Panc1 (cell line): ENCODE results near the gene DEFB132. TPM values are rescaled to one million over a fixed set of nuclear protein-coding genes. Genes with fewer than 3 reads are reported as not detected.

Experiments used
- ATAC-seq: fragments of 200-7000 bp; cut with Tn5 transposase; 2 replicates; pipeline ENCODE4 v1.9.1; 2020; ENCODE audit warnings: mild to moderate bottlenecking, moderate library complexity
- BruUV-seq: library from RNA; stranded (reverse); fragments of 400-500 nt; replicated peaks from 2 replicates; lab custom pipeline; 2021; lab: Mats Ljungman, UMichigan
- CTCF ChIA-PET: fragments of 300-600 bp; sonication (Branson Sonifier 250); formaldehyde crosslinking; loops from one replicate; lab custom pipeline; 2022; ENCODE audit warnings: antibody characterized with exemption; lab: Charles Lee
- POLR2A ChIA-PET: fragments of 300-600 bp; sonication (Branson Sonifier 250); formaldehyde crosslinking; loops from one replicate; lab custom pipeline; 2022; ENCODE audit warnings: antibody characterized with exemption; lab: Charles Lee
- DNase-seq: peaks from one replicate; pipeline ENCODE4 v3.0.0-alpha.2; 2010; ENCODE audit warnings: low read depth, low spot score
- H3K27ac ChIP-seq: 2 replicates; pipeline ENCODE4 v1.5.1; 2011; ENCODE audit warnings: mild to moderate bottlenecking, low read length, inconsistent platforms
- H3K27me3 ChIP-seq: fragments of 200-500 bp; sonication (Bioruptor generic); 2 replicates; pipeline ENCODE4 v1.6.0; 2014; ENCODE audit warnings: low read length, inconsistent platforms; ENCODE audit not compliant: control insufficient read depth, insufficient read depth
- H3K36me3 ChIP-seq: fragments of 200-500 bp; sonication (Bioruptor generic); 2 replicates; pipeline ENCODE4 v1.5.1; 2014; ENCODE audit warnings: inconsistent platforms, mild to moderate bottlenecking, low read length, moderate library complexity; ENCODE audit not compliant: control insufficient read depth, insufficient read depth
- H3K4me1 ChIP-seq: 2 replicates; pipeline ENCODE4 v1.5.1; 2011; ENCODE audit warnings: inconsistent platforms, mild to moderate bottlenecking, low read length, moderate library complexity; ENCODE audit not compliant: control insufficient read depth, insufficient read depth
- H3K4me3 ChIP-seq, 2 experiments: 2 replicates each; pipeline ENCODE4 v1.5.1; 2011 to 2012; ENCODE audit warnings: low read depth in 2 of 2, low read length in 2 of 2, mild to moderate bottlenecking in 2 of 2, inconsistent platforms in 1 of 2, moderate library complexity in 1 of 2
- H3K9me3 ChIP-seq: fragments of 200-500 bp; sonication (Bioruptor generic); 2 replicates; pipeline ENCODE4 v1.5.1; 2014; ENCODE audit warnings: low read depth, mild to moderate bottlenecking, inconsistent platforms, low read length, moderate library complexity; ENCODE audit not compliant: control insufficient read depth, insufficient read depth
- POLR2AphosphoS5 ChIP-seq: IDR thresholded peaks from 2 replicates; pipeline ENCODE4 v1.6.1; 2012; ENCODE audit warnings: mild to moderate bottlenecking, low read depth, low read length, moderate library complexity
- REST ChIP-seq, 2 experiments: IDR thresholded peaks; 2 replicates each; pipeline ENCODE4 v1.6.1; 2011 to 2012; ENCODE audit warnings: low read depth in 2 of 2, control low read depth in 1 of 2, low read length in 1 of 2, mild to moderate bottlenecking in 1 of 2, moderate library complexity in 1 of 2; ENCODE audit not compliant: insufficient read depth in 1 of 2
- SIN3A ChIP-seq: IDR thresholded peaks from 2 replicates; pipeline ENCODE4 v1.6.1; 2012; ENCODE audit warnings: low read depth, mild to moderate bottlenecking, low read length, moderate library complexity, borderline replicate concordance; ENCODE audit not compliant: insufficient read depth
- TCF7L2 ChIP-seq: IDR thresholded peaks from 2 replicates; pipeline ENCODE4 v1.6.1; 2011; ENCODE audit warnings: mild to moderate bottlenecking, low read depth, low read length, inconsistent platforms
- in situ Hi-C: cut with HindIII; loops from 2 replicates; pipeline ENCODE4 v1.10.0; 2016; ENCODE audit warnings: low sequenced_read_pairs, low pct_unique_long_range_greater_than_20kb
- intact Hi-C: fragments of 100-400 bp; cut with micrococcal nuclease; formaldehyde crosslinking; loops from one replicate; pipeline ENCODE4 v1.10.0; 2022; ENCODE audit not compliant: unreplicated experiment
- total RNA-seq: library from RNA; stranded (reverse); gene quantifications from one replicate; pipeline ENCODE4 v1.2.1, GENCODE V29; 2021; ENCODE audit not compliant: unreplicated experiment
- TF ChIP-seq, protein P1 (sequence below): fragments of 450-650 bp; IDR thresholded peaks from 2 replicates; pipeline ENCODE4 v1.5.1; 2017; ENCODE audit warnings: mild to moderate bottlenecking

Gene DEFB132
- total RNA-seq, 1 experiment from 2014 or later, result 0.10 TPM

DNA sequence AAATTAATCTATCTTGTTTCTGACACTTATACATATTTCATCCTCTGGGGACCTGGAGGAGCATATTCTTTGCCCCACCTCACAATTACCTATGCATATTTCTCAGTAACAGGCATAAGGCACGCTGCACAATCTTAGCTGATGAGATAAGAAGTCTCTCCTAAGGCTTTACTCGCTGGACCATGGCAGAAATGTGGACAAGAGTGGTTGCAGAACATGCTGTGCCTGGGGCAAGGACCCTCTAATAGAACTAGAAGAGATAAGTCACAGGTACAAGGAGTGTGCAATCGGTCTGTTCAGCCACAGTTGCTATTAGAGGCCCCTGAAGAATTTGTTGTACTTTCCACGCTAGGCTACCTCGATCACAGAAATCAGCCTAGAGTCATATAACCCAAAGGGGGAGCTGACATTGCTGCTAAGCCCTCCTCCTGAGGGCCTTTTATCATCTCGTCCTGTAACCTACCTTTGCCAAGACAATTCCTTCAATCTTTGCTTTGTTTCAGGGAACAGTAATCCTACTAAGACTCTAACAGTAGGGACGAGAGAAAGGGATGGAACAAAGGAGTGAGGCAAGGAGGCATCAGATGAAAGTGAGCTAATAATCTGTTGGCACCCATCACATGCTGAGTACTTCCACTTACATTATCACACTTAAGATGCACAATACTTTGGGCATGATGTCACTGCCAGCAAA lies 46.6 kb upstream of the DEFB132 start:
- Histone ChIP-seq H3K36me3 (peaks cover 2% of the 10 kb centered on the region; the same call in 1 of the 2 replicates), H3K27ac (no peak overlapping the region), H3K4me1 (no peaks in the 10 kb centered on the region), H3K4me3 (no peak overlapping the region), H3K9me3 (no peaks in the 10 kb centered on the region), H3K27me3 (peaks cover 21% of the 10 kb centered on the region)
- no peak for TF ChIP-seq SIN3A
- TF ChIP-seq TCF7L2, result no peak
- no peak for TF ChIP-seq POLR2AphosphoS5
- TF ChIP-seq, protein P1, sequence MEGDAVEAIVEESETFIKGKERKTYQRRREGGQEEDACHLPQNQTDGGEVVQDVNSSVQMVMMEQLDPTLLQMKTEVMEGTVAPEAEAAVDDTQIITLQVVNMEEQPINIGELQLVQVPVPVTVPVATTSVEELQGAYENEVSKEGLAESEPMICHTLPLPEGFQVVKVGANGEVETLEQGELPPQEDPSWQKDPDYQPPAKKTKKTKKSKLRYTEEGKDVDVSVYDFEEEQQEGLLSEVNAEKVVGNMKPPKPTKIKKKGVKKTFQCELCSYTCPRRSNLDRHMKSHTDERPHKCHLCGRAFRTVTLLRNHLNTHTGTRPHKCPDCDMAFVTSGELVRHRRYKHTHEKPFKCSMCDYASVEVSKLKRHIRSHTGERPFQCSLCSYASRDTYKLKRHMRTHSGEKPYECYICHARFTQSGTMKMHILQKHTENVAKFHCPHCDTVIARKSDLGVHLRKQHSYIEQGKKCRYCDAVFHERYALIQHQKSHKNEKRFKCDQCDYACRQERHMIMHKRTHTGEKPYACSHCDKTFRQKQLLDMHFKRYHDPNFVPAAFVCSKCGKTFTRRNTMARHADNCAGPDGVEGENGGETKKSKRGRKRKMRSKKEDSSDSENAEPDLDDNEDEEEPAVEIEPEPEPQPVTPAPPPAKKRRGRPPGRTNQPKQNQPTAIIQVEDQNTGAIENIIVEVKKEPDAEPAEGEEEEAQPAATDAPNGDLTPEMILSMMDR, result no peak
- no peak for TF ChIP-seq REST (IDR thresholded peaks at IDR 0.05; ENCODE audit: insufficient read depth in 1 of 2, low read depth in 2 of 2, low read length in 1 of 2)
- in situ Hi-C loops, result no loop called here
- BruUV-seq, result no TSS peak
- no peak for ATAC-seq
- ChIA-PET POLR2A (no interaction called here), CTCF (interaction anchor here (0.6 kb wide), 1 partner anchor 119 kb away, joined by 3 read pairs; no protein-coding TSS in a partner anchor)
- intact Hi-C loops, result no loop called here
- no peak for DNase-seq

- ATAC-seq (no peak), DNase-seq (no peak)
- intact Hi-C loops (no loop called here), in situ Hi-C loops (no loop called here)
- no peak overlapping the region for H3K4me3 ChIP-seq
- H3K36me3 ChIP-seq, result no peaks in the 10 kb centered on the region
- BruUV-seq, result no TSS peak
- no peak for TF ChIP-seq TCF7L2
- TF ChIP-seq, protein P1, result no peak
- TF ChIP-seq SIN3A, result no peak
- no peak for TF ChIP-seq POLR2AphosphoS5
- TF ChIP-seq REST (IDR thresholded peaks at IDR 0.05; ENCODE audit: insufficient read depth in 1 of 2, low read depth in 2 of 2, low read length in 1 of 2), result no peak
- H3K9me3 ChIP-seq, result no peaks in the 10 kb centered on the region
- no peaks in the 10 kb centered on the region for H3K4me1 ChIP-seq
- H3K27me3 ChIP-seq, result peaks cover 10% of the 10 kb centered on the region
- ChIA-PET CTCF (no interaction called here), POLR2A (interaction anchor here (0.7 kb wide), 1 partner anchor 245 kb away, joined by 3 read pairs; no protein-coding TSS in a partner anchor)
- no peak overlapping the region for H3K27ac ChIP-seq
These were observed 43.1 kb upstream of the DEFB132 start for GRCh38 chr20:214383-214782.
